Gastrocnemius medialis (tissue), 4 donors: ENCODE data around the gene CCL18. TPM values are rescaled to one million over a fixed set of nuclear protein-coding genes. Genes with fewer than 3 reads are reported as not detected.
"Not testable (repeated sequence)": the region's sequence is repeated elsewhere in the genome, so short reads cannot be mapped to it uniquely, and the experiment has no call there.

Experiments
- ATAC-seq, 2 donors: fragments of 150-250 bp; one replicate each; pipeline ENCODE4 v1.9.1; 2016
- DNase-seq, 2 donors: peaks; one replicate each; pipeline ENCODE4 v3.0.0-alpha.2; 2019
- H3K27ac ChIP-seq, 4 donors: fragments of 200-600 bp; sonication (generic); 1 replicate in 1 of 4; 2 replicates in 3 of 4; pipeline ENCODE4 v1.5.1; 2016 to 2018; ENCODE audit warnings: mild to moderate bottlenecking in 2 of 4, moderate library complexity in 1 of 4
- H3K27me3 ChIP-seq, 3 donors: fragments of 200-600 bp; sonication (generic) in 2 of 3; 1 replicate in 1 of 3; 2 replicates in 2 of 3; pipeline versions ENCODE4 v1.5.1 to v1.6.0; 2016 to 2019; ENCODE audit warnings: mild to moderate bottlenecking in 1 of 3, moderate library complexity in 1 of 3
- H3K36me3 ChIP-seq, 2 donors: fragments of 200-600 bp; sonication (generic) in 1 of 2; one replicate each; pipeline ENCODE4 v1.5.1; 2017 to 2018
- H3K4me1 ChIP-seq, 2 donors: fragments of 200-600 bp; sonication (generic) in 1 of 2; one replicate each; pipeline ENCODE4 v1.5.1; 2016 to 2017; ENCODE audit warnings: mild to moderate bottlenecking in 2 of 2
- H3K4me3 ChIP-seq, 4 donors: fragments of 200-600 bp; sonication (generic) in 3 of 4; 1 replicate in 1 of 4; 2 replicates in 3 of 4; pipeline ENCODE4 v1.5.1; 2016 to 2019; ENCODE audit warnings: mild to moderate bottlenecking in 2 of 4
- H3K9me3 ChIP-seq, 3 donors: fragments of 200-600 bp; sonication (generic) in 2 of 3; 1 replicate in 1 of 3; 2 replicates in 2 of 3; pipeline ENCODE4 v1.5.1; 2016 to 2019
- CTCF ChIP-seq, 5 experiments: fragments of 450-650 bp in 3 of 5; fragments of 200-600 bp in 2 of 5; sonication (generic) in 2 of 5; IDR thresholded peaks in 4 of 5; conservative IDR thresholded peaks in 1 of 5; 1 replicate in 4 of 5; 2 replicates in 1 of 5; pipeline ENCODE4 v1.5.1; 2016 to 2019; ENCODE audit warnings: antibody characterized with exemption in 5 of 5, mild to moderate bottlenecking in 3 of 5, moderate library complexity in 3 of 5
- POLR2A ChIP-seq, 2 donors: fragments of 450-650 bp; IDR thresholded peaks; one replicate each; pipeline ENCODE4 v1.6.1; 2017; ENCODE audit warnings: antibody characterized with exemption in 2 of 2, mild to moderate bottlenecking in 2 of 2, moderate library complexity in 2 of 2
- in situ Hi-C, 4 donors: fragments of 200-750 bp; cut with MboI; loops; one replicate each; pipeline versions ENCODE4 v1.15.0 to v1.8.0; 2017; ENCODE audit warnings: low sequenced_read_pairs in 4 of 4
- intact Hi-C: fragments of 100-400 bp; cut with DNase I; formaldehyde crosslinking; loops from one replicate; pipeline ENCODE4 v1.15.1; 2023; ENCODE audit warnings: low total_unique reads
- total RNA-seq, 4 donors: library from RNA; depleted of rRNA; stranded (reverse); fragments of >200 nt; gene quantifications; one replicate each; pipeline versions ENCODE4 v1.1.0 to v1.2.3, GENCODE V29; 2016

Gene CCL18
- 1 to 10 TPM in 1 of 4 donors, under 1 TPM in 1, not detected in 2; 0.71 to 4.1 TPM for total RNA-seq

GRCh38 chr17:36063786-36064541 lies at the start of gene CCL18:
Gene CCL18, plus strand, starts transcription at chr17:36064272. Its CDS starts 71 bp downstream, at chr17:36064343.
- DNase-seq (no peak), ATAC-seq (no peak)
- Histone ChIP-seq H3K4me1 (no peaks in the 10 kb centered on the region), H3K36me3 (no peaks in the 10 kb centered on the region), H3K9me3 (no peaks in the 10 kb centered on the region), H3K27ac (no peak within 1 kb of the TSS), H3K4me3 (no peak within 1 kb of the TSS), H3K27me3 (no peaks in the 10 kb centered on the region)
- TF ChIP-seq POLR2A (IDR thresholded peaks at IDR 0.05) (no peak), CTCF (IDR thresholded peaks at IDR 0.05 in 4 of 5, conservative IDR thresholded peaks at IDR 0.05 in 1 of 5) (no peak)
- intact Hi-C loops (no loop called here), in situ Hi-C loops (no loop called here)

- H3K9me3 ChIP-seq: no peaks in the 10 kb centered on the region
- DNase-seq: no peak
- no peaks in the 10 kb centered on the region for H3K36me3 ChIP-seq
- ATAC-seq: no peak
- in situ Hi-C loops (no loop called here), intact Hi-C loops (no loop called here)
- H3K4me1 ChIP-seq: no peaks in the 10 kb centered on the region
- no peaks in the 10 kb centered on the region for H3K27me3 ChIP-seq
- no peak overlapping the region for H3K4me3 ChIP-seq
- no peak overlapping the region for H3K27ac ChIP-seq
- TF ChIP-seq POLR2A (IDR thresholded peaks at IDR 0.05) (no peak), CTCF (IDR thresholded peaks at IDR 0.05 in 4 of 5, conservative IDR thresholded peaks at IDR 0.05 in 1 of 5) (no peak)
Observed at GRCh38 chr17:36014946-36015345, 49.1 kb upstream of the CCL18 start.

DNA sequence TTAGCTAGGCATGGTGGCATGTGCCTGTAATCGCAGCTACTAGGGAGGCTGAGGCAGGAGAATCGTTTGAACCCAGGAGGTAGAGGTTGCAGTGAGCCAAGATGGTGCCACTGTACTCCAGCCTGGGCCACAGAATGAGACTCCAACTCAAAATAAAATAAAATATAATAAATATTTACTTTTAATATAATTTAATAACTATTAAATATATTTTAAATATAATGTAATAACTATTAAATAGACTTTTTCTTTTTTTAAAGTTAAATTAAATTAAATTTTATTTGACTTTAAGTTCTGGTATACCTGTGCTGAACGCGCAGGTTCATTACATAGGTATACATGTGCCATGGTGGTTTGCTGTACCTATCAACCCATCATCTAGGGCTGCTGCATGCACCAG lies 48.2 kb upstream of the CCL18 start:
- intact Hi-C loops, in situ Hi-C loops, H3K9me3 ChIP-seq, H3K4me1 ChIP-seq, H3K27ac ChIP-seq, ATAC-seq, H3K27me3 ChIP-seq, DNase-seq, H3K4me3 ChIP-seq, H3K36me3 ChIP-seq: not testable (repeated sequence)

GRCh38 chr17:36016555-36016954 lies 47.5 kb upstream of the CCL18 start:
- no peak overlapping the region for H3K27ac ChIP-seq
- H3K9me3 ChIP-seq: no peaks in the 10 kb centered on the region
- no peak for DNase-seq
- H3K27me3 ChIP-seq: no peaks in the 10 kb centered on the region
- in situ Hi-C loops (no loop called here), intact Hi-C loops (no loop called here)
- ATAC-seq: no peak
- H3K4me3 ChIP-seq: no peak overlapping the region
- no peaks in the 10 kb centered on the region for H3K4me1 ChIP-seq
- H3K36me3 ChIP-seq: no peaks in the 10 kb centered on the region
- TF ChIP-seq POLR2A (IDR thresholded peaks at IDR 0.05) (no peak), CTCF (IDR thresholded peaks at IDR 0.05 in 4 of 5, conservative IDR thresholded peaks at IDR 0.05 in 1 of 5) (no peak)

DNA sequence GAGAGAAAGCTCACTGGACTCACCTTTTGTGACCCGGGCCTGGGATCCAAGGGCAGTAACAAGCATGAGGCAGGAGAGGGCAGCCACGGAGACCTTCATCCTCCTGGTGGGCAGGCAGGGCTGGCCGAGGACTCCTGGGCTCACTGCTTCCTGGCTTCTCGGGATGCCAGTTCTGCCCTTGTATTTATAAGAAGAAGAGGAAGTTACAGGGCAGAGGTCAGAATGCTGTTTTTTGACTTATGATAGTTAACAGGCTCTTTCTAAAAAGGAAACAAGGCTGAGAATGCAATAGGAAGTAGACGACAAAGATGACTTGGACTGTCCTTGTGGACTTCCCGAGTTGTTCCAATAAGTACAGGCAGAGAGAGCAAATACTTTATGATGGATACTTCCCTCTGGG lies 46.3 kb upstream of the CCL18 start, which contains the start of gene CCL23:
TSS of gene CCL23 (minus strand) at position 174 of the 400 bp plus-strand sequence. CDS start at position 99, 75 bp downstream.
- Histone ChIP-seq H3K27ac (no peak within 1 kb of the TSS), H3K4me1 (no peaks in the 10 kb centered on the region), H3K4me3 (no peak within 1 kb of the TSS), H3K27me3 (no peaks in the 10 kb centered on the region), H3K36me3 (no peaks in the 10 kb centered on the region), H3K9me3 (no peaks in the 10 kb centered on the region)
- ATAC-seq (no peak), DNase-seq (no peak)
- TF ChIP-seq POLR2A (IDR thresholded peaks at IDR 0.05) (no peak), CTCF (IDR thresholded peaks at IDR 0.05 in 4 of 5, conservative IDR thresholded peaks at IDR 0.05 in 1 of 5) (no peak)
- in situ Hi-C loops (no loop called here), intact Hi-C loops (no loop called here)
